CD4-positive, alpha-beta T cell (primary cell): ENCODE data around the gene STARD13. TPM values are rescaled to one million over a fixed set of nuclear protein-coding genes. Genes with fewer than 3 reads are reported as not detected.

ENCODE experiments used
- ATAC-seq: fragments of 200-7000 bp; cut with Tn5 transposase; one replicate; pipeline ENCODE4 v1.10.0; 2022; ENCODE audit warnings: mild to moderate bottlenecking; ENCODE audit not compliant: poor library complexity
- CTCF ChIA-PET: fragments of 350-600 bp; sonication (Branson Sonifier 250); formaldehyde crosslinking; loops from one replicate; lab custom pipeline; 2021; ENCODE audit warnings: antibody characterized with exemption, inconsistent platforms; lab: Charles Lee
- POLR2A ChIA-PET: fragments of 350-600 bp; sonication (Branson Sonifier 250); formaldehyde crosslinking; loops from one replicate; lab custom pipeline; 2021; ENCODE audit warnings: antibody characterized with exemption, inconsistent platforms; lab: Charles Lee
- DNase-seq, 14 experiments: peaks; one replicate each; pipeline ENCODE4 v3.0.0-alpha.2; 2013 to 2020; ENCODE audit warnings: mixed read lengths in 2 of 14
- H3K27ac ChIP-seq, 2 donors: one replicate each; pipeline versions ENCODE4 v1.5.1 to v1.7.0; 2013; ENCODE audit warnings: low read length in 2 of 2, low read depth in 1 of 2, mild to moderate bottlenecking in 1 of 2
- H3K27me3 ChIP-seq, 2 experiments: 1 replicate in 1 of 2; 2 replicates in 1 of 2; pipeline versions ENCODE4 v1.6.1 to v1.7.0; 2013; ENCODE audit warnings: low read length in 2 of 2, control low read depth in 1 of 2, mild to moderate bottlenecking in 1 of 2, moderate library complexity in 1 of 2; ENCODE audit not compliant: insufficient read depth in 2 of 2, control insufficient read depth in 1 of 2
- H3K36me3 ChIP-seq: one replicate; pipeline ENCODE4 v1.6.1; 2013; ENCODE audit warnings: low read length, control low read depth; ENCODE audit not compliant: insufficient read depth
- H3K4me1 ChIP-seq: one replicate; pipeline ENCODE4 v1.6.1; 2013; ENCODE audit warnings: low read length, control low read depth; ENCODE audit not compliant: insufficient read depth
- H3K4me3 ChIP-seq: one replicate; pipeline ENCODE4 v1.5.1; 2013; ENCODE audit warnings: mild to moderate bottlenecking, low read length, moderate library complexity
- H3K9me3 ChIP-seq, 2 experiments: 1 replicate in 1 of 2; 2 replicates in 1 of 2; pipeline versions ENCODE4 v1.6.1 to v1.7.0; 2013; ENCODE audit warnings: low read length in 2 of 2, mild to moderate bottlenecking in 2 of 2, control low read depth in 1 of 2, moderate library complexity in 1 of 2; ENCODE audit not compliant: control insufficient read depth in 1 of 2, insufficient read depth in 1 of 2
- H3K27ac Mint-ChIP-seq: one replicate; pipeline ENCODE4 v1.8.0; 2020; ENCODE audit warnings: mixed read lengths
- H3K27me3 Mint-ChIP-seq: one replicate; pipeline ENCODE4 v1.8.0; 2021; ENCODE audit warnings: mixed read lengths
- H3K36me3 Mint-ChIP-seq: one replicate; pipeline ENCODE4 v1.8.0; 2021; ENCODE audit warnings: low read depth, mixed read lengths
- H3K4me1 Mint-ChIP-seq: one replicate; pipeline ENCODE4 v1.8.0; 2021; ENCODE audit warnings: low read depth, mixed read lengths
- H3K4me3 Mint-ChIP-seq: one replicate; pipeline ENCODE4 v1.8.0; 2020; ENCODE audit warnings: mild to moderate bottlenecking, mixed read lengths
- H3K9me3 Mint-ChIP-seq: one replicate; pipeline ENCODE4 v1.8.0; 2020; ENCODE audit warnings: mixed read lengths
- CTCF ChIP-seq: fragments of 200-600 bp; IDR thresholded peaks from one replicate; pipeline ENCODE4 v1.8.0; 2022; ENCODE audit warnings: antibody characterized with exemption, mild to moderate bottlenecking
- intact Hi-C, 2 experiments: fragments of 100-400 bp; cut with DNase I in 1 of 2; cut with micrococcal nuclease in 1 of 2; formaldehyde crosslinking; loops; one replicate each; pipeline versions ENCODE4 v1.15.1 to v1.9.0; 2023 to 2025; cut with DNase I, micrococcal nuclease
- total RNA-seq, 174 experiments: library from RNA in 2 of 174; stranded (reverse) in 2 of 174; gene quantifications; one replicate each; pipeline ENCODE4 v1.2.3 and lab custom pipeline; 2021 to 2026

STARD13 gene
- total RNA-seq, 2 experiments from 2014 or later, result not detected

GRCh38 chr13:33176526-33176925 is 109.0 kb downstream of the STARD13 start:
- Histone ChIP-seq H3K27ac (no peak overlapping the region), H3K4me3 (no peak overlapping the region), H3K36me3 (no peaks in the 10 kb centered on the region), H3K9me3 (no peaks in the 10 kb centered on the region), H3K27me3 (no peaks in the 10 kb centered on the region), H3K4me1 (no peaks in the 10 kb centered on the region)
- H3K27ac Mint-ChIP-seq, result no peak overlapping the region
- DNase-seq (no peak), ATAC-seq (no peak)
- H3K27me3 Mint-ChIP-seq, result peaks cover 24% of the 10 kb centered on the region
- H3K9me3 Mint-ChIP-seq, result no peaks in the 10 kb centered on the region
- intact Hi-C loops, result no loop called here
- ChIA-PET CTCF (no interaction called here), POLR2A (no interaction called here)
- H3K4me1 Mint-ChIP-seq, result no peaks in the 10 kb centered on the region
- no peak for TF ChIP-seq CTCF
- H3K4me3 Mint-ChIP-seq, result no peak overlapping the region
- no peaks in the 10 kb centered on the region for H3K36me3 Mint-ChIP-seq

GRCh38 chr13:33175991-33176390 is 109.6 kb downstream of the STARD13 start:
- Histone ChIP-seq H3K36me3 (no peaks in the 10 kb centered on the region), H3K27me3 (no peaks in the 10 kb centered on the region), H3K4me1 (no peaks in the 10 kb centered on the region), H3K4me3 (no peak overlapping the region), H3K27ac (no peak overlapping the region), H3K9me3 (no peaks in the 10 kb centered on the region)
- POLR2A ChIA-PET, result no interaction called here
- DNase-seq, result no peak
- no peak for ATAC-seq
- intact Hi-C loops, result no loop called here
- no peak overlapping the region for H3K27ac Mint-ChIP-seq
- CTCF ChIA-PET, result no interaction called here
- H3K27me3 Mint-ChIP-seq, result peaks cover 29% of the 10 kb centered on the region
- H3K36me3 Mint-ChIP-seq, result no peaks in the 10 kb centered on the region
- no peak for TF ChIP-seq CTCF
- H3K9me3 Mint-ChIP-seq, result no peaks in the 10 kb centered on the region
- no peaks in the 10 kb centered on the region for H3K4me1 Mint-ChIP-seq
- H3K4me3 Mint-ChIP-seq, result no peak overlapping the region

GRCh38 chr13:33174931-33175330 is 110.6 kb downstream of the STARD13 start:
- Histone ChIP-seq H3K9me3 (no peaks in the 10 kb centered on the region), H3K27ac (no peak overlapping the region), H3K27me3 (peaks cover 0 to under 1% of the 10 kb centered on the region in 2 experiments), H3K36me3 (no peaks in the 10 kb centered on the region), H3K4me1 (no peaks in the 10 kb centered on the region), H3K4me3 (no peak overlapping the region)
- DNase-seq (no peak), ATAC-seq (no peak)
- peaks cover 31% of the 10 kb centered on the region for H3K27me3 Mint-ChIP-seq
- H3K9me3 Mint-ChIP-seq, result no peaks in the 10 kb centered on the region
- no peak overlapping the region for H3K27ac Mint-ChIP-seq
- ChIA-PET CTCF (no interaction called here), POLR2A (no interaction called here)
- no peaks in the 10 kb centered on the region for H3K4me1 Mint-ChIP-seq
- intact Hi-C loops, result no loop called here
- TF ChIP-seq CTCF, result no peak
- H3K36me3 Mint-ChIP-seq, result no peaks in the 10 kb centered on the region
- H3K4me3 Mint-ChIP-seq, result no peak overlapping the region
